Thymus (tissue), 11 donors: ENCODE results near the gene FEM1B. TPM values are rescaled to one million over a fixed set of nuclear protein-coding genes. Genes with fewer than 3 reads are reported as not detected.

Experiments
- DNase-seq, 9 donors: peaks; one replicate each; pipeline ENCODE4 v3.0.0-alpha.2; 2013; ENCODE audit warnings: low spot score in 9 of 9, low read depth in 6 of 9, missing footprints in 1 of 9
- H3K27ac ChIP-seq, 2 donors: one replicate each; pipeline ENCODE4 v1.5.1; 2013; ENCODE audit warnings: control low read depth in 1 of 2, low read depth in 1 of 2, low read length in 1 of 2, mild to moderate bottlenecking in 1 of 2, moderate library complexity in 1 of 2
- H3K27me3 ChIP-seq, 2 donors: one replicate each; pipeline ENCODE4 v1.5.1; 2013; ENCODE audit warnings: low read length in 1 of 2; ENCODE audit not compliant: control insufficient read depth in 2 of 2, insufficient read depth in 1 of 2
- H3K36me3 ChIP-seq, 2 donors: one replicate each; pipeline ENCODE4 v1.5.1; 2013; ENCODE audit warnings: low read length in 1 of 2, mild to moderate bottlenecking in 1 of 2, moderate library complexity in 1 of 2; ENCODE audit not compliant: control insufficient read depth in 2 of 2, insufficient read depth in 2 of 2
- H3K4me1 ChIP-seq, 2 donors: one replicate each; pipeline ENCODE4 v1.5.1; 2013; ENCODE audit warnings: low read length in 2 of 2; ENCODE audit not compliant: control insufficient read depth in 2 of 2, insufficient read depth in 2 of 2
- H3K4me3 ChIP-seq, 2 donors: one replicate each; pipeline ENCODE4 v1.5.1; 2013; ENCODE audit warnings: low read length in 2 of 2, control low read depth in 1 of 2, mild to moderate bottlenecking in 1 of 2
- H3K9me3 ChIP-seq, 2 donors: one replicate each; pipeline ENCODE4 v1.5.1; 2013; ENCODE audit warnings: low read length in 1 of 2, mild to moderate bottlenecking in 1 of 2; ENCODE audit not compliant: control insufficient read depth in 2 of 2, insufficient read depth in 1 of 2
- WGBS: extraction: QIAGEN DNeasy Blood & Tissue Kit; methylation state at CpG from one replicate; pipeline ENCODE4 v1.1.7; 2013; 5-methylcytosine and 5-hydroxymethylcytosine counted together
- polyA plus RNA-seq: library from polyadenylated mRNA; stranded (reverse); fragments of 200-250 nt; gene quantifications from one replicate; pipeline ENCODE4 v1.2.3, GENCODE V29; 2013
- total RNA-seq: library from RNA; stranded (reverse); fragments of 120-200 nt; gene quantifications from one replicate; pipeline ENCODE4 v1.2.4, GENCODE V29; 2013
- donor health status: healthy.

Gene FEM1B
- total and polyA plus RNA-seq, 2 donors = 19.5 to 29.6 TPM

GRCh38 chr15:68334661-68335124 lies 57.1 kb downstream of the FEM1B start:
- Histone ChIP-seq H3K36me3 (no peaks in the 10 kb centered on the region), H3K27ac (no peak overlapping the region), H3K4me1 (peaks cover 0 to 3% of the 10 kb centered on the region in 2 donors), H3K27me3 (no peaks in the 10 kb centered on the region), H3K9me3 (no peaks in the 10 kb centered on the region), H3K4me3 (no peak overlapping the region)
- WGBS = 67% methylated on average over 9 of the region's 9 CpGs
- DNase-seq = no peak

GRCh38 chr15:68335251-68335650 lies 57.7 kb downstream of the FEM1B start:
- Histone ChIP-seq H3K4me3 (no peak overlapping the region), H3K36me3 (no peaks in the 10 kb centered on the region), H3K27me3 (no peaks in the 10 kb centered on the region), H3K27ac (no peak overlapping the region), H3K9me3 (no peaks in the 10 kb centered on the region), H3K4me1 (no peaks in the 10 kb centered on the region)
- no peak for DNase-seq
- 100% methylated on average over 1 of the region's 1 CpG for WGBS

GRCh38 chr15:68335655-68336054 lies 58.1 kb downstream of the FEM1B start:
- no peak overlapping the region for H3K4me3 ChIP-seq
- H3K36me3 ChIP-seq = no peaks in the 10 kb centered on the region
- H3K27ac ChIP-seq = no peak overlapping the region
- WGBS = 92% methylated on average over 14 of the region's 14 CpGs
- no peaks in the 10 kb centered on the region for H3K27me3 ChIP-seq
- H3K9me3 ChIP-seq = no peaks in the 10 kb centered on the region
- H3K4me1 ChIP-seq = peaks cover 0 to 2% of the 10 kb centered on the region in 2 donors
- DNase-seq = no peak

GRCh38 chr15:68336516-68336915 lies 59.0 kb downstream of the FEM1B start:
- H3K27ac ChIP-seq = no peak overlapping the region
- no peaks in the 10 kb centered on the region for H3K27me3 ChIP-seq
- no peak overlapping the region for H3K4me3 ChIP-seq
- no peaks in the 10 kb centered on the region for H3K36me3 ChIP-seq
- H3K4me1 ChIP-seq = peaks cover 0 to 9% of the 10 kb centered on the region in 2 donors
- WGBS = 94% methylated on average over 7 of the region's 7 CpGs
- DNase-seq = no peak
- no peaks in the 10 kb centered on the region for H3K9me3 ChIP-seq

GRCh38 chr15:68337826-68338225 lies 60.3 kb downstream of the FEM1B start:
- WGBS = 81% methylated on average over 6 of the region's 6 CpGs
- H3K27me3 ChIP-seq = no peaks in the 10 kb centered on the region
- no peaks in the 10 kb centered on the region for H3K36me3 ChIP-seq
- no peak for DNase-seq
- H3K27ac ChIP-seq = no peak overlapping the region
- H3K4me3 ChIP-seq = no peak overlapping the region
- no peaks in the 10 kb centered on the region for H3K9me3 ChIP-seq
- H3K4me1 ChIP-seq = peaks cover 0 to 21% of the 10 kb centered on the region in 2 donors

- Histone ChIP-seq H3K4me3 (no peak overlapping the region), H3K27ac (no peak overlapping the region), H3K4me1 (peaks cover 0 to 23% of the 10 kb centered on the region in 2 donors), H3K9me3 (no peaks in the 10 kb centered on the region), H3K27me3 (no peaks in the 10 kb centered on the region), H3K36me3 (no peaks in the 10 kb centered on the region)
- 97% methylated on average over 10 of the region's 10 CpGs for WGBS
- DNase-seq = no peak
These were observed 61.9 kb downstream of the FEM1B start for GRCh38 chr15:68339481-68339880.

- Histone ChIP-seq H3K27me3 (no peaks in the 10 kb centered on the region), H3K36me3 (no peaks in the 10 kb centered on the region), H3K4me1 (peaks cover 0 to 23% of the 10 kb centered on the region in 2 donors), H3K27ac (peak overlapping the region in 1 of 2 donors; percentile 51), H3K9me3 (no peaks in the 10 kb centered on the region), H3K4me3 (no peak overlapping the region)
- 87% methylated on average over 15 of the region's 15 CpGs for WGBS
- no peak for DNase-seq
These were observed 63.5 kb downstream of the FEM1B start for GRCh38 chr15:68340726-68341671.

- DNase-seq = no peak
- H3K4me3 ChIP-seq = no peak overlapping the region
- 70% methylated on average over 17 of the region's 17 CpGs for WGBS
- H3K27me3 ChIP-seq = no peaks in the 10 kb centered on the region
- no peaks in the 10 kb centered on the region for H3K36me3 ChIP-seq
- peak overlapping the region in 1 of 2 donors; percentile 51 for H3K27ac ChIP-seq
- H3K4me1 ChIP-seq = peaks cover 0 to 23% of the 10 kb centered on the region in 2 donors
- H3K9me3 ChIP-seq = no peaks in the 10 kb centered on the region
These were observed 64.5 kb downstream of the FEM1B start for GRCh38 chr15:68341760-68342725.
